ENCODE data around the gene SMIM13.
A peak's percentile ranks its signal among the peaks of the same experiment; 100 is the strongest.

The SMIM13 gene

GRCh38 chr6:11093626-11094410 is at the start of gene SMIM13:
Gene SMIM13, plus strand, starts transcription at chr6:11093834. Its CDS starts 480 bp downstream, at chr6:11094314.
- in situ Hi-C loops (cut with HindIII; ENCODE audit: low pct_ligation_motif_present, low pct_unique_long_range_greater_than_20kb, low sequenced_read_pairs) = no loop called here
- peak; percentile 96 for DNase-seq

GRCh38 chr6:11043961-11044711 is 49.5 kb upstream of the SMIM13 start, which contains the start of gene ELOVL2:
Gene ELOVL2, minus strand, starts transcription at chr6:11044305. Its CDS starts 75 bp downstream, at chr6:11044230.
- in situ Hi-C loops (cut with HindIII; ENCODE audit: low pct_ligation_motif_present, low pct_unique_long_range_greater_than_20kb, low sequenced_read_pairs) = loop anchor here (10.0 kb wide), 1 partner anchor 89 kb away; no protein-coding TSS in a partner anchor
- peak; percentile 62 for DNase-seq

- in situ Hi-C loops (cut with HindIII; ENCODE audit: low pct_ligation_motif_present, low pct_unique_long_range_greater_than_20kb, low sequenced_read_pairs) = loop anchor here (10.0 kb wide), 1 partner anchor 90 kb away; no protein-coding TSS in a partner anchor
- DNase-seq = no peak
Measured at GRCh38 chr6:11044712-11045167, 48.9 kb upstream of the SMIM13 start.

- in situ Hi-C loops (cut with HindIII; ENCODE audit: low pct_ligation_motif_present, low pct_unique_long_range_greater_than_20kb, low sequenced_read_pairs) = no loop called here
- DNase-seq = no peak
Measured at GRCh38 chr6:11050731-11051130, 42.9 kb upstream of the SMIM13 start.

GRCh38 chr6:11053307-11053706 is 40.3 kb upstream of the SMIM13 start:
- no peak for DNase-seq
- in situ Hi-C loops (cut with HindIII; ENCODE audit: low pct_ligation_motif_present, low pct_unique_long_range_greater_than_20kb, low sequenced_read_pairs) = no loop called here

DNA sequence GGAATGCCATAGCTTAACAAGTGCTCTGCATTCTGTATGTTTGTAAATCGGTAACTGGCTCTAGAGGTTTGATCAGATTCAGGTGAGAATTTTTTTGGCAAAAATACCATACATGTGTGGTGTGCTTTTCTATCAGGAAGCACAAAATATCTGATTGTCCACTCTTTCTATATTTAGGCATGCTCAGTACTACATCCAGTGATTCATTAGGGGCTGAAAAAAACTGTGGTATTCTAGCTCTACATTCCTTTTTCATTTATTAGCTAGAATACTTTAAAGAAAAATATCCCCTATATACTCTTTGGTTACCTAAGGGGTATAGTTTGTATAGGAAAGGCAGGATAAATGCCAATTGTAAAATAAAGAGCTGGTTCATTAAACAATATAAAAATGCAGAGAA is 38.9 kb upstream of the SMIM13 start:
- no peak for DNase-seq
- in situ Hi-C loops (cut with HindIII; ENCODE audit: low pct_ligation_motif_present, low pct_unique_long_range_greater_than_20kb, low sequenced_read_pairs) = no loop called here

DNA sequence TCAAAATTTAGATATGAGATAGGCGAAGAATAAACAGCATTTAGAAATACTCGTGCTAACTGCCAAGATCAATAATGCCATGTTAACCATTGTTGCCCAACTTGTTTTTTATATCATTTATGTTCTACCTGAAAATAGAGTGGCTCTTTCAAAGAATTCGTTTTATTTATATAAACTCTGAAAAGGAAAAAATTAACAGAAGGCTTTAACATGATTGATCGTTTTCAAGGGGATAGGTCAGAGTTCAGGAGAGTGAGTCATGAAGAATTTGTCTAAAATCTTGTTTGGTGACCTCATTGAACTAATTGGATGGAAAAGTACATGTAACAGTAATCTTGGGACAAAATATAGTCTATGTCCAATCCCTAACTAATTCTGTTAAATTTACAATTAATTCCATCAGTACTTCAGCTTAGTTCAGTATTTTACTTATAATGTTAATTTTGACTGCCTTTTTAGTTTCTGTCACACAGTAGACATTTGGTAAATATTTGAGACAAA is 38.5 kb upstream of the SMIM13 start:
- no peak for DNase-seq
- in situ Hi-C loops (cut with HindIII; ENCODE audit: low pct_ligation_motif_present, low pct_unique_long_range_greater_than_20kb, low sequenced_read_pairs) = no loop called here

GRCh38 chr6:11056871-11057270 is 36.8 kb upstream of the SMIM13 start:
- DNase-seq = no peak
- in situ Hi-C loops (cut with HindIII; ENCODE audit: low pct_ligation_motif_present, low pct_unique_long_range_greater_than_20kb, low sequenced_read_pairs) = no loop called here

- no peak for DNase-seq
- in situ Hi-C loops (cut with HindIII; ENCODE audit: low pct_ligation_motif_present, low pct_unique_long_range_greater_than_20kb, low sequenced_read_pairs) = no loop called here
Measured at GRCh38 chr6:11058406-11058805, 35.2 kb upstream of the SMIM13 start.

DNA sequence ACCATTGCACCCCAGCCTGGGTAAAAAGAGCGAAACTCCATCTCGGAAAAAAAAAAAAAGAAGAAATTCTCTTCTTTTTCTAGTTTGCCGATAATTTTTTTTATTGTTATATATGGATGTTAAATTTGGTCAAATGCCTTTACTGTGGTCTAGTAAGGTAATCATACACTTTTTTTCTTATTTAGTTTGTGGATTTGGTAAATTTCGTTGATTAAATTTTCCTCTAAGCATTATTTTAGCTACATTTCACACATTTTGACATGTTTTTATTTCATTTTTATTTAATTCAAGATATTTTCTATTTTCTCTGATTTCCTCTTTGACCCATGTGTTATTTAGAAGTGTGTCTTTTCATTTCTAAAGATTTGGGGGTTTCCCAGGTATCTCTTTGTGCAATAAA is 31.6 kb upstream of the SMIM13 start:
- in situ Hi-C loops (cut with HindIII; ENCODE audit: low pct_ligation_motif_present, low pct_unique_long_range_greater_than_20kb, low sequenced_read_pairs) = no loop called here
- DNase-seq = no peak

DNA sequence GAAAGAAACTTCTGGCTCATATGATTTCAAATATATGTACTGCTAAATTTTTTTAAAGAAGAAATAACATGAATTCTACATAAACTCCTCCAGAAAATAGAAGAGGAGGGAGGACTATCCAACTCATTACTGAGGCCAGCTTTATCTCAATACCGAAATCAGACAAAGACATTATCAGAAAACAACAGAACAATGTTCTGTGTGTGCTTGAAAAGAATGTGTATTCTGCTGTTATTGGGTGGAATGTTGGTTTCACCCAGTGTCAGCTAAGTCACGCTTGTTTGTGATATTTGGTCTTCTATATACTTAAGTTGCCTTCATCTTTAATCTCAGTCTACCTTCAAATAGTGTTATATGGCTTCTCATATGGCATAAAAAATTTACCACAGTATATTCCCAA is 30.9 kb upstream of the SMIM13 start:
- DNase-seq = no peak
- in situ Hi-C loops (cut with HindIII; ENCODE audit: low pct_ligation_motif_present, low pct_unique_long_range_greater_than_20kb, low sequenced_read_pairs) = no loop called here

DNA sequence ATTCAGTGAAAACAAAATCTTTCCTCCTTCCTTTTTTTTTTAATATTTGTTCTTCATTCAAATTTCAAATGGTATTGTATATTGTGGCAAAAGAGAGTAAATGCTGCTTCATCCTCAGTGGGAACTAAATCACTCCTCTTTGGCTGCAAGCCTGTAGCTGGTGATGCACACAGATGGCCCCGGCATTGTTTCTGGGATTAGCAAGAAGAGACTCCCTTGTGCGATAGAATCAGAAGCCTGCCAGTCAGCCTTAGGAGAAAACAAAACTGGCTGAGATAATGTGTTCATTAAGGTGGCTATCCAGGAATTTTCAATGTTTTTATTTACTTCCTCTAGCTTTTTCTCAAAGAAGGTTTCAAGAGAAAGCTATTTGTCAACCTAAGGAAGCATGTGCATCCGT is 28.8 kb upstream of the SMIM13 start:
- in situ Hi-C loops (cut with HindIII; ENCODE audit: low pct_ligation_motif_present, low pct_unique_long_range_greater_than_20kb, low sequenced_read_pairs) = no loop called here

DNA sequence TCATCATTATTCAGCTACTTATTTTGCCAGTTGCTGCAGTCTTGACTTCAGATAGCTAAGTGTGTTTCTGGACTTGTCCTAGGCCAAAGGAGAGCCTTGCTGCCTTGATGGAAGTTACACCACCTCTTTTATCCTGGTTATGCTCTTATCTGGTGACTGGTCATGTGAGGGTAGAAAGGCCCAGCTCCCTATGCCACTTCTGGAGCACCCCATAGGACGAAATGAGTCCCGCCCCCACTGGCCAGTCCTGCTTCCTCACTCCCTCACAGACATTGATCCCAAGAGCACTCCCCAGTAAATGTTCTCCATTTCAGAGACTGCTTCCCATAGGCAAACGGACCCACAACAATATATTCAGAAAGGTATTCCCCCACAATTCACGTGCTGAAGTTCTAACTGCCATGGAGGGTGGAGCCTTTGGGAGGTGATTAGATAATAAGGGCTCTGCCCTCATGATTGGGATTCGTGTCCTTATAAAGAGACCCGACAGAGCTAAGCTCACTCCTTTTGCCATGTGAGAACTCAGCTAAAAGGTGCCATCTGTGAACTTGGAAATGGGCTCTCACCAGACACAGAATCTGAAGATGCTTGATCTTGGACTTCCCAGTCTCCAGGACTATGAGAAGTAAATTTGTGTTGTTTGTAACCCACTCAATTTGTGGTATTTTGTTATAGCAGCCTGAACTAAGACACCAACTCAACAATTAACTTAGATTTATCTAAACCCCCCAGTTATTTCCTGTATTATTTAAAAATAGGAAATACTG is 28.0 kb upstream of the SMIM13 start:
- in situ Hi-C loops (cut with HindIII; ENCODE audit: low pct_ligation_motif_present, low pct_unique_long_range_greater_than_20kb, low sequenced_read_pairs) = no loop called here
- DNase-seq = no peak

More for the DNA sequence above, 28.8 kb upstream of the SMIM13 start:
- no peak for DNase-seq

DNA sequence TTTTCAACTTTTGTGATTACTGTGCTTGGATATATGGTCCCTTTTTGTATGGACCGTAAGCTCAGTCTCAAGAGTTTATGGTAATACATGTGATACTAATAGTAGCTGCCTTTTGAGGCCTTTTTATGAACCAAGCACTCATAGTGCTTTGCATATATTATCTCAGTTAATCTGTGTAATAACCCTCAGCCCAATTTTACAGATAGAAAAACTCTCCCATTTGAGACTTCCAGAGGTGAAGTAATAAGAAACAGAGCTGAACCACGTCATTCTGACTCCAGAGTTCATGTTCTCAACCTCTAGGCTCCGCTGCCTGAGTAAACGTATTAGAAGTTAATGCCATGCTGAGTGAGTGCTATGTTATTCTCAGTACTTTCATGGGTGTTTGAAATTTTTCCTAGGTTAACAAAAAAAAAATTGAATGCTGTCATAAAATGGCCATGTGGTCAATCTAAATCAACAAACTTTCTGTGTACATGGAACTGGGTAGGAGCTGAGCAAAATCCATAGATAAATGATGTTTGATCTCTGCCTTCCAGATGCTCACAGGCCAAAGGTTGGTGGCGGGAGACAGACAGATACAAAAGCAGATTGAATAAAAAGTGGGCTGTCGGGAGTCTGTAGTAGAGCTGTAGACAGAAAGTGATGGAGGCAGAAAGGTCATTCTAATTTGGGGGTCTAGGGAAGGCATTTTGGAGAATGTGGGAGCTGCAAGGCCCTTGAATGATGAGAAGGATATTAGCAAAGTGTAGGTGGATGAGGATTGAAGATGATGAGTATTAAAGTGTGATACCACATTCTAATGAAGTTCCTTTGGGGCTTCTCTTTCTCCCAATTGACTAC is 26.9 kb upstream of the SMIM13 start:
- DNase-seq = no peak
- in situ Hi-C loops (cut with HindIII; ENCODE audit: low pct_ligation_motif_present, low pct_unique_long_range_greater_than_20kb, low sequenced_read_pairs) = no loop called here

- no peak for DNase-seq
- in situ Hi-C loops (cut with HindIII; ENCODE audit: low pct_ligation_motif_present, low pct_unique_long_range_greater_than_20kb, low sequenced_read_pairs) = no loop called here
Measured at GRCh38 chr6:11067348-11067747, 26.3 kb upstream of the SMIM13 start.

DNA sequence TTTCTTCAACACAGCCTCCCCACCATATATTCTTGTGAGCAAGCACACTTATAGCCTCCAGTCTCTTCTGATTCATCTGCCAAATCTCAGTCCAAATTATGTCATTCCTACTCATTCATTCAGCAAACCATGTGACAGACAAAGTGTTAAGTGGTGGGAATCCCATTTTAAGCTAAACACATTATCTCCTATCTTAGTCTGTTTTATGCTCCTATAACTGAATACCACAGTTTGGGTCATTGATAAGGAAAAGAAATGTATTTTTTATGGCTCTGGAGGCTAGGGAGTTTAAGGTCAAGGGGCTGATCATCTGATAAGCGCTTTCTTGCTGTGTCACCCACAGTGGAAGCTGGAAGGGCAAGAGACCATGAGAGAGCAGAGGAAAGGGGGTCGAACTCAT is 23.9 kb upstream of the SMIM13 start:
- in situ Hi-C loops (cut with HindIII; ENCODE audit: low pct_ligation_motif_present, low pct_unique_long_range_greater_than_20kb, low sequenced_read_pairs) = no loop called here
- DNase-seq = no peak

GRCh38 chr6:11072101-11072500 is 21.5 kb upstream of the SMIM13 start:
- in situ Hi-C loops (cut with HindIII; ENCODE audit: low pct_ligation_motif_present, low pct_unique_long_range_greater_than_20kb, low sequenced_read_pairs) = no loop called here
- DNase-seq = no peak

DNA sequence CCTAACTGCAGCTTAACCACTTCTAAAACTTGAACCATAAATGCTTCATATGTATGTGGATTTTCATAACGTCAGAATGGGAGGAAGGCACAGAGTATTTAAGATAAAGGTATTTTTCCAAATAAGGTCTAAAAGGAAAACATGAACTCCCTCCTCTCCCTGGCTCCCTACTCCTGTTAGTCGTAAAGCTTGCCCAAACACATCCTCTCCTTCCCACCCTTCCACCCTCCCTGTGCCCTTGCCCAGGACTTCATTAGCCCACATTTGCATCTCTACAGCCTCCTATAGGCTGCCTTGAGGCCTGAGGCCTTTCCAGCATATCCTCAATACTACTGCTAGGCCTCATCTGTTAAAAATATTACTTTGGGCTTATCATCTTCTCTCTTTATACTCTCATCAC is 17.1 kb upstream of the SMIM13 start:
- in situ Hi-C loops (cut with HindIII; ENCODE audit: low pct_ligation_motif_present, low pct_unique_long_range_greater_than_20kb, low sequenced_read_pairs) = no loop called here
- DNase-seq = no peak
